HG02938 (cell line): Measurements from ENCODE around the gene TMSB4Y.

Source experiments
- ATAC-seq: cut with Tn5 transposase; IDR thresholded peaks from one replicate; pipeline ENCODE4 v1.9.1; 2021; ENCODE audit warnings: mild to moderate bottlenecking, moderate library complexity; ENCODE audit not compliant: unreplicated experiment

The TMSB4Y gene

DNA sequence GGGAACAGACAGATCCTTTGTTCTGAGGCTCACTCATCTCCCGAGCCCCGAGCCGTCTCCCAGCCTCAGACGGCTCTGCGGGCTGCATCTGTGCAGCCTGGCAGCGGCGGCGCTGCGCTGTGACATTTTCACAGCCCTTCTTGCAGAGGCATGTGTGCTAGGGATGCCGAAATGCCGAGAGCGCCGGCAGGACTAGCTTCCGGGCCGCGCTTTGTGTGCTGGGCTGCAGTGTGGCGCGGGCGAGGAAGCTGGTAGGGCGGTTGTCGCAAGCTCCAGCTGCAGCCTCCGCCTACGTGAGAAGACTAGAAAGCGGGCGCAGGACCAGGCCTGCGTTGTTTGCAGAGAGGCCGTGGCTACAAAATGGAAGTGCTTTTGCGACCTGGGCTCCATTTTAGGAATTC, at the start of gene TMSB4Y:
Gene TMSB4Y (plus strand): TSS at position 332 of the 401 bp plus-strand sequence.
- ATAC-seq = peak; percentile 80

DNA sequence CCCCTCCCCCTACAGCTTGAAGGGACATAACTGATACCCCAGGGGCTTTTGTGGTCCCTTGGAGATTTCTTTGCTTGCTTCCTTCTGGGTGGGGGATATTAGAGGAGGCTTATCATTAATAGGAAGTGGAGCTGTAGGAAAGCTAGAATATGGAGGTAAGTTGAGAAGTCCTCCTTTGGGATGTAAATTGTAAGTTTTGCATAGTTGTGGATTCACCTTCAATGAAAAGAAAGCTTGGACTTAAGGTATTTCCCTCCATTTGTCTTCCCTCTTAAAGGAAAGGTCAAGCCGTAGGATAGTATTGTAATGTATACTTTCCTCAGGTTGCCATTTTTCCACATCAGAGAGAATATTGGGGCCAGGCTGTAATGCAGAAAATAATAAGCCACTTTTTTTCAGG, 39.5 kb upstream of the TMSB4Y start:
- ATAC-seq = no peak

DNA sequence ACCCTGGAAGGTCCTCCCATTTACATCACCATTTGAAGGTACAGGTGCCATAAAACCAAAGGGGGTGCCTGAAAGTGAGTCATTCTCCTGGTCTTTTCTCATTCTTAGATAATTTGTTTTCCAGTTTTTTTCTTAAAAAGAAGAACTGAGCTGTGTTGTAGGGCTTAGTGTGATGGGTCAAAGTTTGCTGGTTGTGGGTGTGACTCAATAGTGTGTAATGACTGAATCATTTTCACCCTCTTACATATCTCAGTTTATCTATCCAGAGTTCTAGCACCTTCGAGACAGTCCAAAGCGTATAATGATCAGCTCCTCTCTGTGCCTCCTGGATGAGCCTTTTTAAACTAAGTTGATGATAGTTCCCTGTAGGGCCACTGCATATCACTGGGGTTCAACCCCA, 32.6 kb upstream of the TMSB4Y start:
- ATAC-seq = no peak

DNA sequence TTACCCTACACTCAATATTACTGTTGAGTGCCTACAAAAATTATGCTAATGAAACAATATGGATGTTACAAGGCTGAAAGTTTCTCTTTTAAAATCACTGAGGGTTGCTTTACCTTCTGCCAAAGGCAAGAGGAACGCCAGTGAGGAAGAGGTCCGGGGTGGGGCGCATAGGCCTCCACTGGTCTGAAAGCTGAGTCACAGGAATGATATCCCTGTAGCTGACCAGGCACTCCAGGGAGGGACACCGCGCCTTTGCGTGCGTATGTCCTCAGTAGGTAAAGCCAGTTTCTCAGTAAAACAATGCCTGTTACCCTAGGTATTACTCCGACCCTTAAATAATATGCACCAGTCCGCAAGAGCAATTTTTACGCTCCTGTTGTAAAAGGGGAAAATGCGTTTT, 1.4 kb upstream of the TMSB4Y start:
- ATAC-seq = no peak

DNA sequence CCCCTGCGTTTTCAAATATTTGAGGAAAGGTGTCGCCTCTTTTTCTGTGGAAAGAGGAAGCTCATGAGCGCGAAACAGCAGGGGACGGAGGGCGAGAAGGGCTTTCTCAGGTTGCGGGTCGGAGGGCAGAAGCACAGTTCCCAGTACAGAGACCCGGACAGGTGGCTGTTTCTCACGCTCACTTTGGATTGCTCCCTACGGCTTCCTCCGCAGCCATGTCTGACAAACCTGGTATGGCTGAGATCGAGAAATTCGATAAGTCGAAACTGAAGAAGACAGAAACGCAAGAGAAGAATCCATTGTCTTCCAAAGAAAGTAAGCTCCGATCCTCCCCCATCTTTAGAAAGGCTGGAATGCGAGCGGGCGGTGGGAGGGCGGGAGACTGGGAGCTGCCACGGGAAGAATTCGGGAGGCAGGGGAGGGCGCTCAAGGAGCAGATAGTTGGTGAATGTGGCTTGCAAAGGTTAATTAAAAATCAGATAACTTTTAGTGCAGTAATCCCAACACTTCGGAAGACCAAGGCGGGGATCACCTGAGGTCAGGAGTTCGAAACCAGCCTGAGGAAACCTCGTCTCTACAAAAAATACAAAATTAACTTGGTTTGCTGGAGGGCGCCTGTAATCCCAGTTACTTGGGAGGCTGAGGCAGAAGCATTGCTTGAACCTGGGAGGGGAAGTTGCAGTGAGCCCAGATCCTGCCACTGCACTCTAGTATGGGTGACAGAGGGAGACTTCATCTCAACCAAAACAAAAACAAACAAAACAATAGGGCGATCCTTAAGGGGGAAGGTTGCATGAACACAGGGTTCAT, 627 bp downstream of the TMSB4Y start:
- ATAC-seq = no peak

DNA sequence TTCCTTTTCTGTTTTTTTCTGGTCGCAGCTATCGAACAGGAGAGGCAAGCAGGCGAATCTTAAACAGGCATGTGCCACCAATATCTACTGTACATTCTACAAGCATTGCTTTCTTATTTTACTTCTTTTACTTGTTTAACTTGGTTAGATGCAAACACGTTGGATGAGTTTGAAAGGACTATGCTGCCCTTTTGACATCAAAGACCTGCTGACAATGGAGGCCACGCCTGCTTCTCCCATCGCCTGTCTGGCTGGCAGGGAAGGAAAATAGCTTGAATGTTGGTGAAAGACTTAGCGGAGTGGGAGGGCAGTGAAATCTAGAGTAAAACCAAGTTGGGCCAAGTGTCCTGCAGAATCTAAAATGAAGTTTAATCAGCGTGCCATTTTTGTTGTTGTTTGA, 1.5 kb downstream of the TMSB4Y start:
- no peak for ATAC-seq

DNA sequence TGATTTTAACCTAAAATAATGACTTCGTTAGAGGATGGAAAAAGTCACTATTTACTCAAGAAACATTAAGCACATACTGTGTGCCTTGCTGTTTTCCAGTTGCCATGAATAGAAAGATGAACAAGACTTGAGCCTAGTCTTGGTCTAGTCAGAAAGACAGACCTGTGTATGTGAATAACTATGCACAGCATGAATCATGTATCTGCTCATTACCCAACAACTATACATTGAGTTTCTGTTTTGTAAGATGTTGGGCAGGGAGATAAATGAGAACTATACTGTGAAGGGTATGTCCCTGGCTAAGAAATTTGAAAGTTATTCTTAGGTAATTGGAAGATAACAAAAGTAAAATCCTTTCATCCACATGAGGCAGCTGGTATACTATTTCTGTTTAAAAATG, 4.3 kb downstream of the TMSB4Y start:
- no peak for ATAC-seq

DNA sequence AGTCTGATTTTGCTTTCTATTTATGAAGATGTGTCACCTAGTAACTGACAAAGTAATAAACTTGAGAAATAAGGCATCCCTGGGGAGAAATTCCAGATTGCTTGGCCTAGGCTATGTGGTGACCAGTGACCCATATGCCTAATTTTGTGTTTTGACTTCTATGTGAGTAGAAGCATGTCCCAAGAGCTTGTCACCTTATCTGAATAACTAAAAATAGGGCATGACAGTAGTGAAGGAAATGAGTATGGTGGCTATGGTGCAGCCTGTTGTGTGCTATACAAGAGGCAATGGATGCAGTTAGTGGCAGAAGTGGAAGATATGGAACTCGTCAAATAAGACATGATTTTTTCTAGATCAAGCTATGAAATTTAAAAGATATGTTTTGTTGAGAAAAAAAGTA, 15.3 kb downstream of the TMSB4Y start:
- ATAC-seq = no peak

DNA sequence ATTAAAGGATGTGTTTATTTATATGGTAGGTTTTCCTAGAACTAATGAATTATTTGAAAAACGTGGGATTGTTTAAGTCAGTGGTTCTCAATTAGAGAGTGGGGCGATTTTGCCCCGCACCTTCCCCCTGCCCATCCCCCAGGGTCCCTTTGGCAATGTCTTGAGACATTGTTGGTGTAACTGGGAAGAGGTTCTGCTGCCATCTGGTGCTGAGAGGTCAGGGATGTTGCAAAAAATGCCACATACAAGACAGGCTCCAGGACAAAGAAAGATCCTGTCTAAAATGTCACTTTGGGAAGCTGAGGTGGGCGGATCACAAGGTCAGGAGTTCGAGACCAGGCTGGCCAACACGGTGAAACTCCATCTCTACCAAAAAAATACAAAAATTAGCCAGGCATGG, 25.8 kb downstream of the TMSB4Y start:
- ATAC-seq = no peak

DNA sequence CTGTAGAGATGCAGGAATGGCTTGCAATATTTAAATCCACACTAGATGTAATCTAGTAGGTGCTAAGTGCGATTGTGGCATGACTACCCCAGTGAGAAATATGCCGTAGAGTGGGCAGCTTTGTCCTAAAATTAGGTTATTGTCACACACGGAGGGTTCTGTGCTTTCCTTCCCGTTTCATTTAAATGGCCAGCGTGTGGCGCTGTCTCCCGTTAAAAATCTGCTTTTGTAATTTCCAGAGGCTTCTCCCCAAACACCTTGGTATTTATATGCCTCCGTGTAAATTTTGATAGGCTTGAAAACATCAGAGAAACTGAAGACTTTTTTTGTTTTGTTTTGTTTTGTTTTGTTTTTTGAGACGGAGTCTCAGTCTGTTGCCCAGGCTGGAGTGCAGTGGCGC, 34.9 kb downstream of the TMSB4Y start:
- ATAC-seq = no peak

DNA sequence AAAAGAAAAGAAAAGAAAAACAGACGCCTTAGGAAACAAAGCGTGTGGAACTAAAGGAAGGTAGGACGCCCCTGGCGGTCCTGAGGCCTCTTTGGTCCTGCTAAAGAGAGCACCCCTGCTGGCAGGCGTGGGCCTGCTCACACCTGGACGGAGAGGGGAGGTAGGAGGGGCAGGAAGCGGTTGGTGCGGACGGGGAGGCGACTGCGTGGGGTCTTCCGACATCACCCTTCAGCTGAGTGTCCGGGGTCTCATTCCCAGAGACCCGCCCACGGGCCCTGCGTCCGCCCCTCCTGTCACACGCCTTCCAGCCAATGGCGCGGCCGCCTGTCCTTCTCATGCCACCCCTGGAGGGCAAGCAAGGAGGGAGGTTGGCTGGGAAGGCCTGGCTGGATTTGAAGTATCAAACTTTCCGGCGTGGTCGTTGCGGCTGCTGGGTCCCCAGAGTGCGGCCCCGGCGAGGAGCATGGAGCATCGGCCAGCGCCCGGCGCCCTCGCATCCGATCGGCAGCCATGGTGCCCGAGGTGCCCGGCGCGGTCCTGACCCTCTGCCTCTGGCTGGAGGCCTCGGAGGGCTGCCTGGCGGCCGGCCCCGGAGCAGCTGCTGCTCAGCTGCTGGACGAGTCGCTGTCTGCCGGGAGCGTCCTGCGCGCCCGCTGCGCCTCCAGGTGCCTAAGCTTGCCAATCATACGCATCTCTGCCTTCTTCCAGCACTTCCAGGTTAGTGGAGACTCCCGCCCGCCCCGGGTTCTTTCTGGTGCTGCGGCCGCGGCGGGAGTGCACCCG, 47.8 kb downstream of the TMSB4Y start:
- ATAC-seq = peak; percentile 85

DNA sequence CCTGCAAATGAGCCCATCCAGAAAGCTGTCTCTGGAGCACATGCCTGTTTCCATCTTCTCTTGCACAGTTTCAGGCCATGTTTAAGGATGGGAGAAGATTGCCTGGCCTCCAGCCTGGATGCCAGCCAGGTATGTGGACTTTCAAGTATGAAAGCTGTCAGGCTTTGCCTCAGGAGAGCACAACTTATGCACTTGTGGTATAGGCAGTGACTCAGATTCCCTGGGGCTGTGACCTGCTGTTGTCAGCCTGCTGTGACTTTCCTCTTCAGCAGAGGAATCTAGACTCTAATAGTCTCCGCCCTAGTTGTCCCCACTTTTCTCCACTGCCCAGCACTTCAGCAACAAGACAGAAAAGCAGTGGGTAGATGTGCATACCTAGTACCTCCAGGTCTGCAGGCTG, 51.0 kb downstream of the TMSB4Y start:
- ATAC-seq = no peak
